ENCODE measurements around the gene ACKR2.

The ACKR2 gene

GRCh38 chr3:42872718-42873117, 63.5 kb downstream of the ACKR2 start:
- no peak for TF ChIP-seq CTCF (IDR thresholded peaks at IDR 0.05)

GRCh38 chr3:42873221-42873982, 64.2 kb downstream of the ACKR2 start:
- no peak for TF ChIP-seq CTCF (IDR thresholded peaks at IDR 0.05)

GRCh38 chr3:42874749-42875148, 65.5 kb downstream of the ACKR2 start:
- no peak for TF ChIP-seq CTCF (IDR thresholded peaks at IDR 0.05)

- TF ChIP-seq CTCF (IDR thresholded peaks at IDR 0.05), result no peak
These were observed 66.3 kb downstream of the ACKR2 start, which contains the start of gene CYP8B1 for GRCh38 chr3:42875325-42876151. Gene CYP8B1 (minus strand): TSS chr3:42875879. CDS start chr3:42875816, 63 bp downstream.

- no peak for TF ChIP-seq CTCF (IDR thresholded peaks at IDR 0.05)
These were observed 67.2 kb downstream of the ACKR2 start for GRCh38 chr3:42876401-42876800.

- TF ChIP-seq CTCF (IDR thresholded peaks at IDR 0.05), result no peak
These were observed 67.9 kb downstream of the ACKR2 start for GRCh38 chr3:42876940-42877720.

GRCh38 chr3:42877881-42878280, 68.6 kb downstream of the ACKR2 start:
- no peak for TF ChIP-seq CTCF (IDR thresholded peaks at IDR 0.05)

Measured in LNCAP (cell line).